ENCODE measurements around the gene OSCP1. TPM values are rescaled to one million over a fixed set of nuclear protein-coding genes. Genes with fewer than 3 reads are reported as not detected.
"Not testable (repeated sequence)": the region's sequence is repeated elsewhere in the genome, so short reads cannot be mapped to it uniquely, and the experiment has no call there.

The OSCP1 gene
- total and polyA plus RNA-seq, 2 experiments from 2014 or later = 2.2 to 2.6 TPM

GRCh38 chr1:36479505-36480051 is 29.3 kb upstream of the OSCP1 start (continued):
- TF ChIP-seq, protein P1, sequence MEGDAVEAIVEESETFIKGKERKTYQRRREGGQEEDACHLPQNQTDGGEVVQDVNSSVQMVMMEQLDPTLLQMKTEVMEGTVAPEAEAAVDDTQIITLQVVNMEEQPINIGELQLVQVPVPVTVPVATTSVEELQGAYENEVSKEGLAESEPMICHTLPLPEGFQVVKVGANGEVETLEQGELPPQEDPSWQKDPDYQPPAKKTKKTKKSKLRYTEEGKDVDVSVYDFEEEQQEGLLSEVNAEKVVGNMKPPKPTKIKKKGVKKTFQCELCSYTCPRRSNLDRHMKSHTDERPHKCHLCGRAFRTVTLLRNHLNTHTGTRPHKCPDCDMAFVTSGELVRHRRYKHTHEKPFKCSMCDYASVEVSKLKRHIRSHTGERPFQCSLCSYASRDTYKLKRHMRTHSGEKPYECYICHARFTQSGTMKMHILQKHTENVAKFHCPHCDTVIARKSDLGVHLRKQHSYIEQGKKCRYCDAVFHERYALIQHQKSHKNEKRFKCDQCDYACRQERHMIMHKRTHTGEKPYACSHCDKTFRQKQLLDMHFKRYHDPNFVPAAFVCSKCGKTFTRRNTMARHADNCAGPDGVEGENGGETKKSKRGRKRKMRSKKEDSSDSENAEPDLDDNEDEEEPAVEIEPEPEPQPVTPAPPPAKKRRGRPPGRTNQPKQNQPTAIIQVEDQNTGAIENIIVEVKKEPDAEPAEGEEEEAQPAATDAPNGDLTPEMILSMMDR (conservative IDR thresholded peaks at IDR 0.05; ENCODE audit: low read depth in 2 of 2) = no peak
- no peak for TF ChIP-seq NANOG (IDR thresholded peaks at IDR 0.05; ENCODE audit: borderline replicate concordance)
- no peak for TF ChIP-seq ETS1 (IDR thresholded peaks at IDR 0.05)

DNA sequence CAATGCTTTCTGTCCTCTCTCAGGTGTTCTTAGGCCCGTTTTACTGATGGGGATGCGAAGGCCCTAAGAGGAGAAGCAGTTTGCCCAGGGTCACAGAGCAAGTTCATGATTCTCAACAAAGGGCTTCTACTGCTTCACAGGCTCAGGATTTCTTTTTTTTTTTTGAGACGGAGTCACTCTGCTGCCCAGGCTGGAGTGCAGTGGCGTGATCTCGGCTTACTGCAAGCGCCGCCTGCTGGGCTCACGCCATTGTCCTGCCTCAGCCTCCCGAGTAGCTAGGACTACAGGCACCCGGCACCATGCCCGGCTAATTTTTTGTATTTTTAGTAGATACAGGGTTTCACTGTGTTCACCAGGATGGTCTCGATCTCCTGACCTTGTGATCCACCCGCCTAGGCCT is 27.4 kb upstream of the OSCP1 start:
- not testable (repeated sequence) for ATAC-seq; H3K4me3 Mint-ChIP-seq; H3K9me3 Mint-ChIP-seq; H3K36me3 Mint-ChIP-seq (ENCODE audit: low read depth); H3K27me3 ChIP-seq (ENCODE audit: insufficient read depth); DNase-seq (ENCODE audit: low spot score); H2AFZ ChIP-seq; H3K4me2 ChIP-seq; H3K27ac ChIP-seq (ENCODE audit: low read depth); H3K27ac Mint-ChIP-seq; H4K20me1 ChIP-seq (replicated peaks; ENCODE audit: insufficient read depth); H3K4me3 ChIP-seq; H3F3A ChIP-seq (replicated peaks; ENCODE audit: low read depth); H3K36me3 ChIP-seq (ENCODE audit: insufficient read depth); H3K27me3 Mint-ChIP-seq (ENCODE audit: insufficient read depth, low read depth, poor library complexity); H3K4me1 ChIP-seq (ENCODE audit: insufficient read depth); H3K79me2 ChIP-seq (replicated peaks; ENCODE audit: insufficient read depth); H3K4me1 Mint-ChIP-seq; H3K9me2 ChIP-seq (ENCODE audit: insufficient read depth)
- TF ChIP-seq, protein P1 (conservative IDR thresholded peaks at IDR 0.05; ENCODE audit: low read depth in 2 of 2) = peak in 1 of 2 experiments; percentile 29; a peak in 2 of 4 replicates

- no peak for DNase-seq (ENCODE audit: low spot score)
- Histone ChIP-seq H3K4me2 (no peak overlapping the region), H3K4me3 (no peak overlapping the region), H4K20me1 (replicated peaks; ENCODE audit: insufficient read depth) (no peaks in the 10 kb centered on the region), H3K9me2 (ENCODE audit: insufficient read depth) (no peaks in the 10 kb centered on the region), H3K36me3 (ENCODE audit: insufficient read depth) (no peaks in the 10 kb centered on the region), H3K79me2 (replicated peaks; ENCODE audit: insufficient read depth) (no peaks in the 10 kb centered on the region), H3F3A (replicated peaks; ENCODE audit: low read depth) (no peaks in the 10 kb centered on the region), H3K27me3 (ENCODE audit: insufficient read depth) (no peaks in the 10 kb centered on the region), H3K27ac (ENCODE audit: low read depth) (no peak overlapping the region), H3K4me1 (ENCODE audit: insufficient read depth) (no peaks in the 10 kb centered on the region), H2AFZ (no peak overlapping the region)
- no peaks in the 10 kb centered on the region for H3K9me3 Mint-ChIP-seq
- H3K4me1 Mint-ChIP-seq = peaks cover 6% of the 10 kb centered on the region
- H3K4me3 Mint-ChIP-seq = no peak overlapping the region
- H3K36me3 Mint-ChIP-seq (ENCODE audit: low read depth) = no peaks in the 10 kb centered on the region
- ATAC-seq = no peak
- no peak overlapping the region for H3K27ac Mint-ChIP-seq
- no peaks in the 10 kb centered on the region for H3K27me3 Mint-ChIP-seq (ENCODE audit: insufficient read depth, low read depth, poor library complexity)
- TF ChIP-seq, protein P1 (conservative IDR thresholded peaks at IDR 0.05; ENCODE audit: low read depth in 2 of 2) = no peak
- TF ChIP-seq POLR2AphosphoS5 (IDR thresholded peaks at IDR 0.05; ENCODE audit: low read depth) = no peak
- no peak for TF ChIP-seq STAT1 (IDR thresholded peaks at IDR 0.05; ENCODE audit: unreplicated experiment)
Observed at GRCh38 chr1:36476945-36477344, 26.7 kb upstream of the OSCP1 start.
